ENCODE results near the gene ARHGEF10L.

- TF ChIP-seq, protein P1, sequence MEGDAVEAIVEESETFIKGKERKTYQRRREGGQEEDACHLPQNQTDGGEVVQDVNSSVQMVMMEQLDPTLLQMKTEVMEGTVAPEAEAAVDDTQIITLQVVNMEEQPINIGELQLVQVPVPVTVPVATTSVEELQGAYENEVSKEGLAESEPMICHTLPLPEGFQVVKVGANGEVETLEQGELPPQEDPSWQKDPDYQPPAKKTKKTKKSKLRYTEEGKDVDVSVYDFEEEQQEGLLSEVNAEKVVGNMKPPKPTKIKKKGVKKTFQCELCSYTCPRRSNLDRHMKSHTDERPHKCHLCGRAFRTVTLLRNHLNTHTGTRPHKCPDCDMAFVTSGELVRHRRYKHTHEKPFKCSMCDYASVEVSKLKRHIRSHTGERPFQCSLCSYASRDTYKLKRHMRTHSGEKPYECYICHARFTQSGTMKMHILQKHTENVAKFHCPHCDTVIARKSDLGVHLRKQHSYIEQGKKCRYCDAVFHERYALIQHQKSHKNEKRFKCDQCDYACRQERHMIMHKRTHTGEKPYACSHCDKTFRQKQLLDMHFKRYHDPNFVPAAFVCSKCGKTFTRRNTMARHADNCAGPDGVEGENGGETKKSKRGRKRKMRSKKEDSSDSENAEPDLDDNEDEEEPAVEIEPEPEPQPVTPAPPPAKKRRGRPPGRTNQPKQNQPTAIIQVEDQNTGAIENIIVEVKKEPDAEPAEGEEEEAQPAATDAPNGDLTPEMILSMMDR (tag by site-specific recombination; IDR thresholded peaks at IDR 0.05) = no peak
- TF ChIP-seq ZNF274 (IDR thresholded peaks at IDR 0.05; ENCODE audit: low read length) (no peak), ZNF274 (tag by site-specific recombination; IDR thresholded peaks at IDR 0.05; ENCODE audit: borderline replicate concordance) (no peak), BCL6B (tag by site-specific recombination; IDR thresholded peaks at IDR 0.05) (no peak), HOXC10 (CRISPR knock-in tag; IDR thresholded peaks at IDR 0.05) (no peak), TSHZ1 (tag by site-specific recombination; IDR thresholded peaks at IDR 0.05; ENCODE audit: borderline replicate concordance) (no peak), HOXD13 (CRISPR knock-in tag; IDR thresholded peaks at IDR 0.05; ENCODE audit: borderline replicate concordance) (no peak), ZNF433 (tag by site-specific recombination; IDR thresholded peaks at IDR 0.05; ENCODE audit: low read depth) (no peak), ZBTB1 (tag by site-specific recombination; IDR thresholded peaks at IDR 0.05) (no peak), ZNF16 (tag by site-specific recombination; IDR thresholded peaks at IDR 0.05; ENCODE audit: low read depth) (no peak)
- TF ChIP-seq, protein P2, sequence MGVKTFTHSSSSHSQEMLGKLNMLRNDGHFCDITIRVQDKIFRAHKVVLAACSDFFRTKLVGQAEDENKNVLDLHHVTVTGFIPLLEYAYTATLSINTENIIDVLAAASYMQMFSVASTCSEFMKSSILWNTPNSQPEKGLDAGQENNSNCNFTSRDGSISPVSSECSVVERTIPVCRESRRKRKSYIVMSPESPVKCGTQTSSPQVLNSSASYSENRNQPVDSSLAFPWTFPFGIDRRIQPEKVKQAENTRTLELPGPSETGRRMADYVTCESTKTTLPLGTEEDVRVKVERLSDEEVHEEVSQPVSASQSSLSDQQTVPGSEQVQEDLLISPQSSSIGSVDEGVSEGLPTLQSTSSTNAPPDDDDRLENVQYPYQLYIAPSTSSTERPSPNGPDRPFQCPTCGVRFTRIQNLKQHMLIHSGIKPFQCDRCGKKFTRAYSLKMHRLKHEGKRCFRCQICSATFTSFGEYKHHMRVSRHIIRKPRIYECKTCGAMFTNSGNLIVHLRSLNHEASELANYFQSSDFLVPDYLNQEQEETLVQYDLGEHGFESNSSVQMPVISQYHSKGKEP (tag by site-specific recombination; IDR thresholded peaks at IDR 0.05) = no peak
Measured at GRCh38 chr1:17667641-17668040, 128.1 kb downstream of the ARHGEF10L start.
